Keratinocyte (primary cell): ENCODE measurements around the gene STAG1. TPM values are rescaled to one million over a fixed set of nuclear protein-coding genes. Genes with fewer than 3 reads are reported as not detected.

Experiments
- DNase-seq: peaks from one replicate; pipeline ENCODE4 v3.0.0-alpha.2; 2011; ENCODE audit warnings: low read depth, missing footprints, low spot score
- FAIRE-seq: peaks from 2 replicates; lab custom pipeline; 2011; peaks lifted over from hg19 to GRCh38; lab: Jason Lieb, UNC
- H2AFZ ChIP-seq: 2 replicates; pipeline ENCODE4 v1.6.0; 2012; ENCODE audit warnings: low read length, control low read depth, inconsistent platforms; ENCODE audit not compliant: control insufficient read depth
- H3K27ac ChIP-seq: 2 replicates; pipeline ENCODE4 v1.5.1; 2011; ENCODE audit warnings: low read length; ENCODE audit not compliant: control insufficient read depth, insufficient read depth
- H3K27me3 ChIP-seq: 3 replicates; pipeline ENCODE4 v1.6.0; 2011; ENCODE audit warnings: low read length; ENCODE audit not compliant: control insufficient read depth, insufficient read depth; ENCODE audit errors: extremely low read depth
- H3K36me3 ChIP-seq, 2 experiments: 2 replicates in 1 of 2; 3 replicates in 1 of 2; pipeline ENCODE4 v1.5.1; 2011; ENCODE audit warnings: low read length in 2 of 2, mild to moderate bottlenecking in 1 of 2; ENCODE audit not compliant: control insufficient read depth in 2 of 2, insufficient read depth in 2 of 2; ENCODE audit errors: extremely low read depth in 1 of 2
- H3K4me1 ChIP-seq: 3 replicates; pipeline ENCODE4 v1.5.1; 2011; ENCODE audit warnings: low read length; ENCODE audit not compliant: control insufficient read depth, insufficient read depth; ENCODE audit errors: extremely low read depth
- H3K4me2 ChIP-seq: 3 replicates; pipeline ENCODE4 v1.6.0; 2011; ENCODE audit warnings: low read depth, low read length; ENCODE audit not compliant: control insufficient read depth, insufficient read depth; ENCODE audit errors: extremely low read depth
- H3K4me3 ChIP-seq, 3 experiments: fragments of 200-600 bp in 1 of 3; sonication (generic) in 1 of 3; 2 replicates in 2 of 3; 3 replicates in 1 of 3; pipeline ENCODE4 v1.5.1; 2011 to 2016; ENCODE audit warnings: low read length in 3 of 3, mild to moderate bottlenecking in 3 of 3, control low read depth in 2 of 3, inconsistent platforms in 1 of 3, low read depth in 1 of 3, mixed read lengths in 1 of 3, mixed run types in 1 of 3, moderate library complexity in 1 of 3; ENCODE audit not compliant: control insufficient read depth in 2 of 3, insufficient read depth in 2 of 3; ENCODE audit errors: extremely low read depth in 1 of 3
- H3K79me2 ChIP-seq: 2 replicates; pipeline ENCODE4 v1.6.0; 2012; ENCODE audit warnings: low read length; ENCODE audit not compliant: control insufficient read depth, insufficient read depth
- H3K9ac ChIP-seq: 3 replicates; pipeline ENCODE4 v1.6.0; 2011; ENCODE audit warnings: low read length; ENCODE audit not compliant: control insufficient read depth, insufficient read depth; ENCODE audit errors: extremely low read depth
- H3K9me1 ChIP-seq: 3 replicates; pipeline ENCODE4 v1.6.0; 2011; ENCODE audit warnings: low read length; ENCODE audit not compliant: control insufficient read depth, insufficient read depth; ENCODE audit errors: extremely low read depth
- H3K9me3 ChIP-seq: 2 replicates; pipeline ENCODE4 v1.5.1; 2012; ENCODE audit warnings: low read depth, low read length; ENCODE audit not compliant: control insufficient read depth
- H4K20me1 ChIP-seq: 3 replicates; pipeline ENCODE4 v1.6.0; 2011; ENCODE audit warnings: low read length; ENCODE audit not compliant: control insufficient read depth, insufficient read depth; ENCODE audit errors: extremely low read depth
- CTCF ChIP-seq, 3 experiments: IDR thresholded peaks in 1 of 3; conservative IDR thresholded peaks in 1 of 3; optimal IDR thresholded peaks in 1 of 3; 2 replicates in 2 of 3; 3 replicates in 1 of 3; pipeline versions ENCODE3 to v1.5.1; 2011; ENCODE audit warnings: low read length in 3 of 3, mild to moderate bottlenecking in 3 of 3, moderate library complexity in 2 of 3, control low read depth in 1 of 3, inconsistent platforms in 1 of 3; ENCODE audit not compliant: insufficient read depth in 2 of 3; ENCODE audit errors: extremely low read depth in 1 of 3
- EZH2 ChIP-seq: IDR thresholded peaks from one replicate; pipeline ENCODE4 v1.6.1; 2012; ENCODE audit warnings: inconsistent platforms, mild to moderate bottlenecking, low read length, moderate library complexity
- dilution Hi-C: fragments of 300-500 bp; cut with MboI; formaldehyde crosslinking; loops from one replicate; pipeline ENCODE4 v1.7.0; 2020; ENCODE audit warnings: low sequenced_read_pairs; ENCODE audit not compliant: extremely low pct_ligation_motif_present
- polyA plus RNA-seq, 5 experiments: library from polyadenylated mRNA; depleted of rRNA in 3 of 5; stranded (reverse) in 3 of 5; stranded (forward) in 1 of 5; unstranded in 1 of 5; fragments of >200 nt; gene quantifications; 1 replicate in 1 of 5; 2 replicates in 3 of 5; 3 replicates in 1 of 5; pipeline versions ENCODE4 v1.2.1 to v1.2.3, GENCODE V29; 2011 to 2012; ENCODE audit warnings: missing spikeins in 2 of 5, low read depth in 1 of 5, low replicate concordance in 1 of 5

The STAG1 gene
- polyA plus RNA-seq, 1 donor (not counting 4 experiments of a cell fraction or from before 2014, with no cell fraction given), result 11.8 TPM

- Histone ChIP-seq H3K27ac (no peak overlapping the region), H3K9ac (no peak overlapping the region), H3K4me1 (no peaks in the 10 kb centered on the region), H4K20me1 (no peaks in the 10 kb centered on the region), H2AFZ (no peak overlapping the region), H3K9me3 (no peaks in the 10 kb centered on the region), H3K4me2 (no peak overlapping the region), H3K4me3 (no peak overlapping the region), H3K36me3 (peaks cover 0 to 3% of the 10 kb centered on the region in 2 experiments), H3K9me1 (no peaks in the 10 kb centered on the region), H3K79me2 (no peaks in the 10 kb centered on the region), H3K27me3 (no peaks in the 10 kb centered on the region)
- no peak for FAIRE-seq
- DNase-seq, result no peak
- dilution Hi-C loops, result no loop called here
- TF ChIP-seq EZH2, result no peak
- no peak for TF ChIP-seq CTCF (optimal IDR thresholded peaks at IDR 0.05 in 1 of 3, IDR thresholded peaks at IDR 0.05 in 1 of 3, conservative IDR thresholded peaks at IDR 0.05 in 1 of 3; ENCODE audit: extremely low read depth in 1 of 3, insufficient read depth in 2 of 3, low read length in 3 of 3)
These were observed 278.4 kb downstream of the STAG1 start for GRCh38 chr3:136473716-136474326.

- Histone ChIP-seq H3K4me1 (no peaks in the 10 kb centered on the region), H3K79me2 (no peaks in the 10 kb centered on the region), H3K4me3 (no peak overlapping the region), H3K27me3 (no peaks in the 10 kb centered on the region), H2AFZ (no peak overlapping the region), H3K9ac (no peak overlapping the region), H3K36me3 (no peaks in the 10 kb centered on the region), H4K20me1 (no peaks in the 10 kb centered on the region), H3K4me2 (no peak overlapping the region), H3K27ac (no peak overlapping the region), H3K9me1 (no peaks in the 10 kb centered on the region), H3K9me3 (no peaks in the 10 kb centered on the region)
- FAIRE-seq (no peak), DNase-seq (no peak)
- dilution Hi-C loops, result no loop called here
- TF ChIP-seq EZH2 (no peak), CTCF (optimal IDR thresholded peaks at IDR 0.05 in 1 of 3, IDR thresholded peaks at IDR 0.05 in 1 of 3, conservative IDR thresholded peaks at IDR 0.05 in 1 of 3; ENCODE audit: extremely low read depth in 1 of 3, insufficient read depth in 2 of 3, low read length in 3 of 3) (no peak)
These were observed 286.9 kb downstream of the STAG1 start for GRCh38 chr3:136465296-136465695.
